NCI-H82 (cell line): ENCODE results near the gene OTULIN.

ENCODE experiments used
- DNase-seq: peaks from one replicate; lab custom pipeline; 2025; lab: John Stamatoyannopoulos, UW

Gene OTULIN

GRCh38 chr5:14721990-14722656 lies 57.6 kb downstream of the OTULIN start:
- no peak for DNase-seq

DNA sequence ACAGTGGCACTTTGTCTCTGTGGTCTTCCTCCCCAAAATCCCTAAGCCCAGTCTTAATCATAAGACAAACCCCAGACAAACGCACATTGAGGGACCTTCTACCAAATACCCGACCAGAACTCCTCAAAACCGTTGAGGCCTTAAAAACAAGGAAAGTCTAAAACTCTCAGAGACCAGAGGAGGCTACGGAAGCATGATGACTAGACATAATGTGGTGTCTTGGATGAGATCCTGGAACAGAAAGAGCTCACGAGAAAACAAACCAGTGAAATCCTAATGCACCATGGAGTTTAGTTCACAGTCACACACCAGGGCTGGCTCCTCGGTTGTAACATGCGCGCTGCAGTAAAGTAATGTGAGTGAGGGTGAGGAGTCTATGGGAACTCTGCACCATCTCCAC lies 58.4 kb downstream of the OTULIN start:
- DNase-seq, result no peak

DNA sequence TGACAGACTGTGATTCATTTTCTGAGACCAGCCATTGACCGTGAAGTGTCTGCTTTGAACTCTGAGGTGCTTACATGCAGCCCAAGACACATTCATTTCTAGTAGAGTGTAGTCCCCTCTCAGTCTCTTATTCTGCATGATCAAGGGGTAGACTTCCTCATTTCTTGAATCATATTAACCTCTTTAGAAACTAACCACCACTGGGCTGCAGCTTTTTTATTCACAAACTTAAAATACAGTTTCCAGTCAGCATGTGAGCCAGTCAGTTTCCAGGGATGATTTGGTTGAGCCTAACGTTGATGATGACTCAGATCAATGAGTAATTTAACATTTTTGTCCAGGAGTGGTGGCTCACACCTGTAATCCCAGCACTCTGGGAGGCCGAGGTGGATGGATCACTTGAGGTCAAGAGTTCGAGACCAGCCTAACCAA lies 59.2 kb downstream of the OTULIN start:
- no peak for DNase-seq

DNA sequence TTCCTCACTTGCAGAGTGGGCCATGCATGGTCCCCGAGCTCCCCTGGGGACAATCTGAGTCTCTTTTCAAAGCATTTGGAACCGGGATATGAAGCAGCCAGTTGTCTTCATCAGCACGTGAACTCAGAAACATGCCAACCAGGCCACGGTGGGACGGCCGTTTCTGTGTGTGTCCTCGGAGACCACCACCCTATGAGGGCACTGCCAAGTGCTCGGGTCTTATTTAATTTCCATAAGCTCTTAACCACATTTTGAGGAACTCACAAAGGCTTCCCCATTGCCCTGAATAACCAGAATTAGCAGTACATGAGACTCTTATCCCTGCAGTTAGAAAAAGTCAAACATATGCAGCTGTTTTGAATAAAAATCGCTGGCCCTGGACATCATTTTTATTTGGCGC lies 60.1 kb downstream of the OTULIN start:
- no peak for DNase-seq

- no peak for DNase-seq
These were observed 61.7 kb downstream of the OTULIN start for GRCh38 chr5:14726066-14726838.

DNA sequence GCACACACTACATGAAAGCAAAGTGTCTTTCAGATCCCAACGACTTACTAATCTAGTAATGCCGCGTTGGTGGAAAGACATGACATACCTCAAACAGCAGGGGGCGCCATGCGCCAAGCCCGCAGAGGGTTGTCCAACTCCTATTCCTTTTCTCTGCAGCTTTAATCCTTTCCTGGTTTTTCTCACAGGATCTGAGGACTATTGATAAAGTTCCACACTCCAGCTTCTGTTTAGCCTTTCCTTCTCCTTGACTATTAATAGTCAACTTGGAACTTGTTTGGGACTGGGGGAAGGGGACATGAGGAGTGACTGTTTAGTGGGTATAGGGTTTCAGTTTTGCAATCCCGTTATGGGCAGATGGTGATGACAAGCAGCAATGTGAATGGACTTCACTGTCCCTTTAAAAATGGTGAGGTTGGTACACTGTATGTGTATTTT lies 62.9 kb downstream of the OTULIN start:
- peak; percentile 87 for DNase-seq

- DNase-seq, result no peak
These were observed 63.5 kb downstream of the OTULIN start for GRCh38 chr5:14727928-14728458.

DNA sequence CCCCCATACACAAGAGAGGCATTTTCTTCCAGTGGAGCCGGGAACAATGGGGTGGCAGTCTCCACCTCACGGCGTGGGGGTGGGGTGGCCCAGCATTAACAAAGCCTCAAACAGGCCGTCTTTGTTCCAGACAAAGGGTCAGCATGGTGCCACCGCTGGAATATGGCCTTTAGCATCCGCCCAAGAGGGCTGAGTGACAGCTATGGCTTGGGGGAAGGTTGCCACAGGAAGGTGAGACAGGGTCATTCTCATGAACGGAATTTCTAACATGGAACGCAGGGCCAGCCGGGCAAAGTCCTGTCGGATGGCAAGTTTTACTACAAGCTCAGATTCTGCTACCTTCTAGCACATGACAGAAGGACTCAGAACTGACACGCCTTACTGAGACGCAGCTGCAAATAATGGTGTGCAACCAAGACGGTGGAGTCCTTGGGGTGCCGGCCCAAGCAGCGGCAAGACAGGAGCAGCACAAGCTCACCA lies 64.0 kb downstream of the OTULIN start:
- DNase-seq, result no peak

DNA sequence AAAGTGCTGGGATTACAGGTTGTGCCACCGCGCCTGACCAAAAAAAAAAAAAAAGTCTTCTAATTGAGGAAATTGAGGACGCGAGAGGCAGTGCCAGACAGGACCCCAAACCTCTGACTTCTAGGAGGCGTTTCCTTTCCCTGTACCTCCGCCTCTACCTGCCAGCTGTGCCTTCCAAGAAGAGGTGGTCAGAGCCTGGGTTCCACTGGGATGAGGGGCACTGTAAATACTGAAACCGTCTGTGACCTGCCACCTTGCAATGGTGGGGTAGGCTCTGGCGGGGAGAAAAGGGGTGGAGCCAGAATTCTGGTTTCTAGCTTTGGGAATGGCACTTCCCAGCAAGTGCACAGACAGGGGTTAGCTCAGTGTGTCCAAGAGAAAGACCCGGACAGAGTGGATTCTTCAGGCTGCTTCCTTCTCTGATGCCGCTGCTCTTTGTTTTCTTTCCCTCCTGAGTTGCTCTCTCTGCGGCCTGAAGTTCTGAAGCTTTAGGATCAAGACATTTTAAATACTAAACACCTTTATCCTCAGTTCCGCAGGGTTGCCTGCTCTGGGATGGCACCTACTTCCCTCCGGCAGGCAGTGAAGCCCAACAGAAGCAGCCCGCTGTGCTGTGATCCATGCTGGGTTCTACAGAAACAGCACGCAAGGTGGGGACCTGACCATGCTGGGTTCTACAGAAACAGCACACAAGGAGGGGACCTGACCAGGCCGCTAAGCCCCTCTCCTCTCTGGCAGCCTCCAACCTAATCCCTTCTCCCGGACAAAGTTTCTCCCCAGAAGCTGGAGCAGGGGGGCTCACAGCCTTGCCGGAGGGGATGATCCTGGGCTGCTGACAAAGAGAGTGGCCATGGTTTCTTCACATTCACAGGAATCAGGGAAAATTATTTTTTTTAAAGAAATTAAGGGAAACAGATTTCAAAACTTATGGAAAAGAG lies 65.2 kb downstream of the OTULIN start:
- DNase-seq, result no peak

- DNase-seq, result no peak
These were observed 65.9 kb downstream of the OTULIN start for GRCh38 chr5:14730466-14730865.

- DNase-seq, result no peak
These were observed 66.4 kb downstream of the OTULIN start for GRCh38 chr5:14730881-14731280.

DNA sequence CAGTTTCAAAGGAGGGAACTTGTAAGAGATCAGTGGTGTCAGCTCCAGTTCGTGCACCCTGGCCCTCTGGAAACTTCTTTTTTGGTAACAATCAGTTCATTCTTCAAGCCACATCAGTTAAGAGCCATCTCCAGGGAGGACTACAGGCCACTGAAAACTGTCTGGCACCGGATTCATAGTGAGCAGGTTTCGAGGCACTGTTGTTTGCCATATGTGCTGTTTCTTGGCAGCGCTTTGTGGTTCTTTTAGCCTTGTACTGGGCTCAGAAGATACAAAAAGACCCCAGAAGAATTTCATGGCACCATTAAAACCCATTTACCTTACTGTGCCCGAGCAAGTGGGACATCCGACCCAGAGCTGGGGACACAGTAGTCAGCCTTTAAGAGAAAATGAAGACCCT lies 68.5 kb downstream of the OTULIN start:
- DNase-seq, result no peak

GRCh38 chr5:14733661-14734060 lies 69.1 kb downstream of the OTULIN start:
- no peak for DNase-seq

- no peak for DNase-seq
These were observed 69.9 kb downstream of the OTULIN start for GRCh38 chr5:14734396-14734795.

DNA sequence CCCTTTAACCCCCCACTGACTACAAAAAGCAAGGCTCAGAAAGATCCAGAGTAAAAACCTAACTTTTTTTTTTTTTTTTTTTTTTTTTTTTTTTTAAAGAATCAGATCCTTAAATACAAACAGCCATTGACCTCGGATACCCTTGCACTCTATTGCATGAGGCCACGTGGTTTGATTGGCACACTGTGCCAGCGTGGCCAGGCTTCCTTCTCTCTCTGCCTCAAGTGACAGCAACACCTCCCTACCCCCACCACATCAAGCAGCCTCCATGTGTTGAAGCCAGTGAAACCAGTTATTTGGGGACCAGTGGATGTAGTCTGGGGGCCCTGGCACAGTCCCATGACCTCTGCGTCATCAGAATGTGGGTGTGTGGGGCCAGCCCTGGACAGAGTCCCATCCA lies 71.4 kb downstream of the OTULIN start:
- no peak for DNase-seq

GRCh38 chr5:14737291-14737690 lies 72.8 kb downstream of the OTULIN start:
- DNase-seq, result no peak

GRCh38 chr5:14738050-14738449 lies 73.5 kb downstream of the OTULIN start:
- no peak for DNase-seq

- no peak for DNase-seq
These were observed 75.0 kb downstream of the OTULIN start for GRCh38 chr5:14739538-14739937.

DNA sequence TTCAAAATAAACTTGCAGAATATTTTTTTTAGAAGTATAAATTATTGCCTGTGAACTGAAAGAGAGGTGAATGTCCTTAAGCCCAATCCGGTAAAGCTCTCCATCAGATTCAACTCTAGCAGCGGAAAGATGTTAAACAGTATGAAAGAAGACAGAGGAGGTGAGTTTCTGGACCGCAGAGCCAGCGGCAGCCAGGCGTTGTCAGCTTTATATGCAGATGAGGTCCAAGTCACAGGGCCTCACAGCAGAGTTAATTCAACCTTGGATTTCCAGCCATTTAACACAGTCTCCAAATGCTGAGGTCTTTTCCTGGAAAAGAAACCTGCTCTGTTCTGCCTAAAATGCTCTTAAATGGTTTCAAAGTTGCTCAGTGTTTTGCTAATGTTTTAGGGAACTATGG lies 75.5 kb downstream of the OTULIN start:
- DNase-seq, result no peak

- DNase-seq, result peak; percentile 70
These were observed 76.6 kb downstream of the OTULIN start for GRCh38 chr5:14741131-14741530.

DNA sequence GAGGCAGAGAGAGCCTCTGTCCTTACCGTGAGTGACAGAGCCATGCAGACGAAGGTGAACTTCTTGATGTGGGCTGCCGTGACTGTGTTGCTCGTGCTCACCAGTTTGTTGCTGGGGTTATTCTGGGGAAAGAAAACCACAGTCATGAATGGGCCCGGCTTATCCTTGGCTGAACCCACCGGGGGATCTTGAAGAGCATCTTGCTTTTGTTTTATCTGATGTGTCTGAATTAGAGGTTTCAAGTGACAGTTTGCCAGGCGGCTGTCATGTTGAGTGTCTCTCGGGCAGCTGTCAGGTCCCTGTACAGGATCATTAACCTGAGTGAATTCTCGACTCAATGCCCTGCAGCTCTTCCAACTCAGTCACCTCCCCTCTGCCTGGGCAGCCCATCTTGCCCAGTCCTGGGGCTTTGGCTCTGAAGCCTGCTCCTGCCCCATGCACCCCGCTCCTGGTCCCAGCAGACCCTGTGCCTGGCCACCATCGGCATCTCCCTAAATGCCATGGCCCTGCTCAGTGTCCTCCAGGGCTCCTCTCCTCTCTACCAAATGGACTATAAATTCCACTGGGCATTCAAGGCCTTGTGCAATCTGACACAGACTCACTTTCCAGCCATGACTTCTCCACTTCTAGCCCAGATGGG lies 77.4 kb downstream of the OTULIN start:
- DNase-seq, result peak; percentile 56

DNA sequence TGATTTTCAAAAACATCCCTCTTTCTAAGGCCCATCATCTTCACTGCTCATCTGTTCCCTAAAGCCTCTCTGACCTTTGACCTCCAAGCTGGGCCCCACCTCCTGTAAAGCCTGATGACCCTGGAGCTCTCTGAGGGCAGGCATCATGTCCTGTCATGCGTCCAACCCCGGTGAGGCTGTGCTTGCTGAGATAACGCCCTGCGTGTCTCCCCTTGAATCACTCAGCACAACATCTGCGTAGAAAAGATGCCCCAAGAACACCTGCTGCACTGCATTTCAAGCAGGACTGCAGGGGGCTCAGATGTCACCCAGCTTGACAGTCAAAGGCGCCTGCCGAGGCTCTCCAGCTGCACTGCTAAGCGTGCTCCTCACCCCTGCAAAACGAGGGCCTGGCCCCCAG lies 78.0 kb downstream of the OTULIN start:
- peak; percentile 5 for DNase-seq
